Lower lobe of right lung (tissue), 2 donors: Measurements from ENCODE around the gene CEBPB. TPM values are rescaled to one million over a fixed set of nuclear protein-coding genes. Genes with fewer than 3 reads are reported as not detected.
"Not testable (repeated sequence)": the region's sequence is repeated elsewhere in the genome, so short reads cannot be mapped to it uniquely, and the experiment has no call there.

Experiments
- ATAC-seq, 2 donors: fragments of 200-7000 bp; cut with Tn5 transposase; one replicate each; pipeline ENCODE4 v1.9.1; 2020 to 2022; ENCODE audit warnings: mild to moderate bottlenecking in 2 of 2, moderate library complexity in 2 of 2
- DNase-seq: peaks from one replicate; pipeline ENCODE4 v3.0.0-alpha.2; 2020
- H3K27ac ChIP-seq: fragments of 200-600 bp; one replicate; pipeline ENCODE4 v1.8.0; 2022
- H3K27me3 ChIP-seq: fragments of 200-600 bp; one replicate; pipeline ENCODE4 v1.8.0; 2022; ENCODE audit warnings: low read depth
- H3K36me3 ChIP-seq: fragments of 200-600 bp; one replicate; pipeline ENCODE4 v1.8.0; 2022; ENCODE audit warnings: mild to moderate bottlenecking
- H3K4me1 ChIP-seq: fragments of 200-600 bp; one replicate; pipeline ENCODE4 v1.8.0; 2022
- H3K4me3 ChIP-seq: fragments of 200-600 bp; one replicate; pipeline ENCODE4 v1.8.0; 2022; ENCODE audit warnings: mild to moderate bottlenecking
- H3K9me3 ChIP-seq: fragments of 200-600 bp; one replicate; pipeline ENCODE4 v1.8.0; 2022
- intact Hi-C: fragments of 100-400 bp; cut with DNase I; formaldehyde crosslinking; loops from one replicate; pipeline ENCODE4 v1.11.0; 2022
- total RNA-seq: library from RNA; stranded (reverse); fragmentation: NEBNext Ultra II Directional; extraction: Animal tissue kit (Norgen Biotek cat#: 25700); gene quantifications from one replicate; pipeline ENCODE4 v1.2.1, GENCODE V29; 2021
- TF ChIP-seq, protein P1 (sequence below): fragments of 200-600 bp; IDR thresholded peaks from one replicate; pipeline ENCODE4 v1.8.0; 2022; ENCODE audit warnings: antibody characterized with exemption, mild to moderate bottlenecking
- donor health status: DM: no; HTN: yes; CAD: no; lungs with severe emphysema.

The CEBPB gene
- total RNA-seq, 1 donor from 2014 or later = 326 TPM

GRCh38 chr20:50175938-50176933 lies 14.4 kb upstream of the CEBPB start:
- Histone ChIP-seq H3K4me1 (peaks cover 16% of the 10 kb centered on the region), H3K36me3 (no peaks in the 10 kb centered on the region), H3K27ac (no peak overlapping the region), H3K27me3 (no peaks in the 10 kb centered on the region), H3K9me3 (no peaks in the 10 kb centered on the region), H3K4me3 (no peak overlapping the region)
- no peak for DNase-seq
- TF ChIP-seq, protein P1, sequence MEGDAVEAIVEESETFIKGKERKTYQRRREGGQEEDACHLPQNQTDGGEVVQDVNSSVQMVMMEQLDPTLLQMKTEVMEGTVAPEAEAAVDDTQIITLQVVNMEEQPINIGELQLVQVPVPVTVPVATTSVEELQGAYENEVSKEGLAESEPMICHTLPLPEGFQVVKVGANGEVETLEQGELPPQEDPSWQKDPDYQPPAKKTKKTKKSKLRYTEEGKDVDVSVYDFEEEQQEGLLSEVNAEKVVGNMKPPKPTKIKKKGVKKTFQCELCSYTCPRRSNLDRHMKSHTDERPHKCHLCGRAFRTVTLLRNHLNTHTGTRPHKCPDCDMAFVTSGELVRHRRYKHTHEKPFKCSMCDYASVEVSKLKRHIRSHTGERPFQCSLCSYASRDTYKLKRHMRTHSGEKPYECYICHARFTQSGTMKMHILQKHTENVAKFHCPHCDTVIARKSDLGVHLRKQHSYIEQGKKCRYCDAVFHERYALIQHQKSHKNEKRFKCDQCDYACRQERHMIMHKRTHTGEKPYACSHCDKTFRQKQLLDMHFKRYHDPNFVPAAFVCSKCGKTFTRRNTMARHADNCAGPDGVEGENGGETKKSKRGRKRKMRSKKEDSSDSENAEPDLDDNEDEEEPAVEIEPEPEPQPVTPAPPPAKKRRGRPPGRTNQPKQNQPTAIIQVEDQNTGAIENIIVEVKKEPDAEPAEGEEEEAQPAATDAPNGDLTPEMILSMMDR = no peak
- no peak for ATAC-seq
- intact Hi-C loops = no loop called here

DNA sequence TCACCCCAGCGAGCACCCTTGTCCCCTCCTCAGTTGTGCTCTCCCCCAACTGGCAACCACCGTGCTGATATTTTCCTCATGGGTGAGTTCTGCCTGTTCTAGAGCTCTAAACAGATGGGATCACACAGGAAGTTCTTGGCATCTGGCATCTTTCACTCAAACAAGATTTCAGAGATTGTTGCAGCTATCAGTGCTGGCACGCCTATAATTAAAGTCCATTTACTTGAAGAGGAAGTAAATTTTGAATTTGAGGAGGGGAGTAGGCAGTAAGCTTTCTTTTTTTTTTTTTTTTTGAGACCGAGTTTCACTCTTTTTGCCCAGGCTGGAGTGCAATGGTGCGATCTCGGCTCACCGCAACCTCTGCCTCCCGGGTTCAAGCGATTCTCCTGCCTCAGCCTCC lies 12.0 kb upstream of the CEBPB start:
- H3K9me3 ChIP-seq, H3K4me1 ChIP-seq, H3K36me3 ChIP-seq, DNase-seq, H3K27me3 ChIP-seq, H3K4me3 ChIP-seq, H3K27ac ChIP-seq, intact Hi-C loops: not testable (repeated sequence)
- ATAC-seq = peak in 1 of 2 donors; percentile 9

GRCh38 chr20:50181344-50181743 lies 9.3 kb upstream of the CEBPB start:
- ATAC-seq (no peak), DNase-seq (no peak)
- no peaks in the 10 kb centered on the region for H3K36me3 ChIP-seq
- no peak overlapping the region for H3K27ac ChIP-seq
- no peaks in the 10 kb centered on the region for H3K9me3 ChIP-seq
- intact Hi-C loops = no loop called here
- no peaks in the 10 kb centered on the region for H3K27me3 ChIP-seq
- H3K4me1 ChIP-seq = peaks cover 3% of the 10 kb centered on the region
- TF ChIP-seq, protein P1 = no peak
- H3K4me3 ChIP-seq = no peak overlapping the region

- ATAC-seq = no peak
- intact Hi-C loops = no loop called here
- Histone ChIP-seq H3K27me3 (no peaks in the 10 kb centered on the region), H3K9me3 (no peaks in the 10 kb centered on the region), H3K4me1 (peaks cover 11% of the 10 kb centered on the region), H3K4me3 (no peak overlapping the region), H3K27ac (no peak overlapping the region), H3K36me3 (no peaks in the 10 kb centered on the region)
- TF ChIP-seq, protein P1 = no peak
- DNase-seq = no peak
Observed at GRCh38 chr20:50182346-50182745, 8.3 kb upstream of the CEBPB start.

GRCh38 chr20:50185426-50185825 lies 5.2 kb upstream of the CEBPB start:
- intact Hi-C loops = loop anchor here (5.0 kb wide), 1 partner anchor 277 kb away; no protein-coding TSS in a partner anchor
- no peaks in the 10 kb centered on the region for H3K36me3 ChIP-seq
- H3K9me3 ChIP-seq = no peaks in the 10 kb centered on the region
- H3K27ac ChIP-seq = no peak overlapping the region
- no peaks in the 10 kb centered on the region for H3K27me3 ChIP-seq
- H3K4me3 ChIP-seq = no peak overlapping the region
- H3K4me1 ChIP-seq = peaks cover 23% of the 10 kb centered on the region
- DNase-seq (no peak), ATAC-seq (no peak)
- TF ChIP-seq, protein P1 = no peak
